Upper lobe of left lung (tissue), 4 donors: ENCODE measurements around the gene BRCA2.

ENCODE experiments used
- EP300 ChIP-seq, 4 donors: sonication (generic); formaldehyde crosslinking; IDR thresholded peaks; one replicate each; pipeline ENCODE4 v1.5.1; 2017; ENCODE audit warnings: antibody characterized with exemption in 4 of 4, control low read depth in 2 of 4
- POLR2A ChIP-seq, 4 donors: fragments of 450-650 bp; IDR thresholded peaks; one replicate each; pipeline ENCODE4 v1.5.1; 2016 to 2017; ENCODE audit warnings: antibody characterized with exemption in 4 of 4, mild to moderate bottlenecking in 2 of 4
- TF ChIP-seq, protein P1 (sequence below), 6 experiments: fragments of 450-650 bp in 4 of 6; fragments of 200-600 bp in 2 of 6; sonication (generic) in 2 of 6; IDR thresholded peaks; one replicate each; pipeline ENCODE4 v1.5.1; 2016 to 2019; ENCODE audit warnings: antibody characterized with exemption in 6 of 6

DNA sequence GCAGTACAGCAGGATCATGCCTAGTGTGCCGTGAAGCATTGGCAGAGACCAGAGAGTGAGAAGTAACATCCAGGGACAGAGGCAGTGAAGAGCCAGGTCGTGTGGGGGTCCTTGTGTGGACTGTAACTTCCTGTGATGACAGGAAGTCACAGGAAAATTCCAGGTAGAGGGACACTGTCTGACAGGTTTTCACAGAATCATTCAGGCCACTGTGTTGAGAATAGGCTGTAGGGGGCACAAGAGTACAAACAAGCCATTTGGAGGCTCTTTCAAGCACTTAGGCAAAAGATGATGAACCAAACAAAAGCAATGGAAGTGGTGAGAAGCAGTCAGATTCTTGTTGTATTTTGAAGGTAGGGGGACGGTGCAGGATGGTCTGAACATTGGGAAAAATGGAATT is 66.2 kb downstream of the BRCA2 start:
- TF ChIP-seq, protein P1, sequence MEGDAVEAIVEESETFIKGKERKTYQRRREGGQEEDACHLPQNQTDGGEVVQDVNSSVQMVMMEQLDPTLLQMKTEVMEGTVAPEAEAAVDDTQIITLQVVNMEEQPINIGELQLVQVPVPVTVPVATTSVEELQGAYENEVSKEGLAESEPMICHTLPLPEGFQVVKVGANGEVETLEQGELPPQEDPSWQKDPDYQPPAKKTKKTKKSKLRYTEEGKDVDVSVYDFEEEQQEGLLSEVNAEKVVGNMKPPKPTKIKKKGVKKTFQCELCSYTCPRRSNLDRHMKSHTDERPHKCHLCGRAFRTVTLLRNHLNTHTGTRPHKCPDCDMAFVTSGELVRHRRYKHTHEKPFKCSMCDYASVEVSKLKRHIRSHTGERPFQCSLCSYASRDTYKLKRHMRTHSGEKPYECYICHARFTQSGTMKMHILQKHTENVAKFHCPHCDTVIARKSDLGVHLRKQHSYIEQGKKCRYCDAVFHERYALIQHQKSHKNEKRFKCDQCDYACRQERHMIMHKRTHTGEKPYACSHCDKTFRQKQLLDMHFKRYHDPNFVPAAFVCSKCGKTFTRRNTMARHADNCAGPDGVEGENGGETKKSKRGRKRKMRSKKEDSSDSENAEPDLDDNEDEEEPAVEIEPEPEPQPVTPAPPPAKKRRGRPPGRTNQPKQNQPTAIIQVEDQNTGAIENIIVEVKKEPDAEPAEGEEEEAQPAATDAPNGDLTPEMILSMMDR (IDR thresholded peaks at IDR 0.05), result peak in 1 of 6 experiments; percentile 26
- no peak for TF ChIP-seq POLR2A (IDR thresholded peaks at IDR 0.05)
- TF ChIP-seq EP300 (IDR thresholded peaks at IDR 0.05), result no peak
